Umbilical cord (tissue), 2 donors: Measurements from ENCODE around the gene ST3GAL3. TPM values are rescaled to one million over a fixed set of nuclear protein-coding genes. Genes with fewer than 3 reads are reported as not detected.

Experiments used
- DNase-seq: peaks from one replicate; pipeline ENCODE4 v3.0.0-alpha.2; 2015; ENCODE audit warnings: low spot score
- total RNA-seq: library from RNA; depleted of rRNA; stranded (reverse); fragments of >200 nt; gene quantifications from one replicate; pipeline ENCODE4 v1.2.3, GENCODE V29; 2014; ENCODE audit warnings: low replicate concordance; ENCODE audit not compliant: insufficient read depth

Gene ST3GAL3, protein sequence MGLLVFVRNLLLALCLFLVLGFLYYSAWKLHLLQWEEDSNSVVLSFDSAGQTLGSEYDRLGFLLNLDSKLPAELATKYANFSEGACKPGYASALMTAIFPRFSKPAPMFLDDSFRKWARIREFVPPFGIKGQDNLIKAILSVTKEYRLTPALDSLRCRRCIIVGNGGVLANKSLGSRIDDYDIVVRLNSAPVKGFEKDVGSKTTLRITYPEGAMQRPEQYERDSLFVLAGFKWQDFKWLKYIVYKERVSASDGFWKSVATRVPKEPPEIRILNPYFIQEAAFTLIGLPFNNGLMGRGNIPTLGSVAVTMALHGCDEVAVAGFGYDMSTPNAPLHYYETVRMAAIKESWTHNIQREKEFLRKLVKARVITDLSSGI
- 36.6 TPM for total RNA-seq

DNA sequence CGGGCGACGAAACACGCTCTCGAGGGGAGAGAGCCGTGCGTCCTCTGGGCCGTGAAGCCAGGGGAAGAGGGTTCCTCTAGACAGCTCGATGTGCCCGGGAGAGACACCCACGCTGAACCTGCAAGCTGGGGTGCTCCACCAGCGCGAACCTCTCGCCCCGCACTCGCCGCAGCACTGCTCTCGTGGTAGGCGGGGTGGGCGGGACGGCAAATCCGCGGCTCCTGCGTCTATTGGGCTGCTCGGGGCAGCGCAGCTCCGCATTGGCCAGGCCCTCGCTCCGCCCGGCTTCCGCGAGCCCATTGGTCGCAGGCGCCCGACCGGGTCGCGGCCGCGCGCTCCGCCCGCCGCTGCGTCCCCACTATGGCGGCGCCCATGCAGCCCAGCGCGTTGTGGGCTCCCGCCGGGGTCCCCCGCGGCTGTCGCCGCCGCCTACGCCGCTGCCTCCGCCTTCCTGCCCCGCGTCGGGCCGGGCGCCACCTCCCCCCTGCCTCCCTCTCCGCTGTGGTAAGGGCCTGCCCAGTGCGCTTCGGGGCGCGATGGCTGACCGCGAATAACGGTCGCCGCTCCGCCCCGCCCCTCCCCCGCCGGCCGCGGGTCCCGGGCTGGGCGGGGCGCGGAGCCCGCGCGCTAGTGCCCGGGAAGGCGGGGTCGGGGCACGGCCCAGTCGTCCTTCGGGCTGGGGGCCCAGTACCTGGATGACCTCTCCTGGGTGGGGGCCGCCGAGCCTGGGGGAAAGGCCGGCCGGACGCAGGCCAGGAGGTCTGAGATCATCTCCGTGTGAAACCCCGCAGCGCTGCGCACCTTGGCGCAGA lies at the start of gene ST3GAL3:
ST3GAL3 (plus strand) TSS at position 347 of the 812 bp plus-strand sequence. CDS start 28,727 bp downstream, outside the sequence.
- DNase-seq = peak; percentile 95

DNA sequence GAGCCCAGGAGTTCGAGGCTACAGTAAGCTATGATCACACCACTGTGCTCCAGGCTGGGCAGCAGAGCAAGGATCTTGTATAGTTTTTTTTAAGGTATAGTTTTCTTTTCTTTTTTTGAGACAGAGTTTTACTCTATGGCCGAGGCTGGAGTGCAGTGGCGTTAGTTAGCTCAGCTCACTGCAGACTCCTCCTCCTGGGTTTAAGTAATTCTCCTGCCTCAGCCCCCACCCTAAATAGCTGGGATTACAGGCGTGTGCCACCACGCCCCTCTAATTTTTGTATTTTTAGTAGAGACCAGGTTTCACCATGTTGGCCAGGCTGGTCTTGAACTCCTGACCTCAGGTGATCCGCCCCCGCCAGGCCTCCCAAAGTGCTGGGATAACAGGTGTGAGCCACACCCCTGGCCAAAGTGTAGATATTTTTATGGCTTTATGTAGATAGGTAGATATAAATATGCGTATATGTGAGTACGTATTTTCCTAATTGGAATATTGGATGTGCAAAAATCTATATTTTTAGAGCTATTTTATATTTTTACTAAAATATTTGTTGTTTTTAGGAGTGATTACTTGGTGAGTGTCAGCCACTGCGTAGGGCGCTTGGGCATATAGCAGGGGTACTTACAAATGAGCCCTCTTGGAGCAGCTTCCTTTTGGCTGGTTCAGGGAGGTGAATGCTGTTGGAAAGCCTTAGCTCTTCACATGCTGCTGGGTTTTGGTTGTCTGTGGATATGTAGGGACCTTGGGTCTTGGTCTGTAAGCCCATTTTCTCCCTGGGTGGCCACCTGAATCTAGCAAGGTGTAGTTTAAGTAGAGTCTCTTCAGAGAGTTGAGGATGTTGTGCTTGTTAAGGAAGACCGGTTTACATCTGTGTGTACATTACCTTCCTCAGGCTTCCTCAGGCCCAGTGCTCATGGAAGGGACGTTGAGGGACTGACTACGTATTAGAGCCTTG lies 47.8 kb upstream of the ST3GAL3 start:
- no peak for DNase-seq

DNA sequence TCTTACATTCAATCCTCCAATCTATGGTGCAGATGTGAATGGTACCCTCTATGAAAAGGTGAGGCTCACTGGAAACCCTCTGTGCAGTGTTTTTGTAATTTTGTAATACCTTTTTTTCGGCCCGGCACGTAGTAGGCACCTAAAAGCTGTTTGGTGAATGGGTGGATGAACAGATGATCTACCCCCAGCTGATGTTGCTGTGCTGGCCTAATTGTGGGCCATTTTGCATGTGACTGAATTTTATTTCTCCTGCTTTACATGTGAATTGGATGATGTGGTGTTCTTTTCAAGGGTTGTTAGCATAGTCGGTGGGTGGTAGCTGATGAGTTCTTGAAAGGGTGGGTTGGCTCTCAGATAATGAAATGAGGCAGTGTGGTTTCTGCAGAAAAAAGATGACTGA lies 47.0 kb upstream of the ST3GAL3 start:
- DNase-seq = no peak

DNA sequence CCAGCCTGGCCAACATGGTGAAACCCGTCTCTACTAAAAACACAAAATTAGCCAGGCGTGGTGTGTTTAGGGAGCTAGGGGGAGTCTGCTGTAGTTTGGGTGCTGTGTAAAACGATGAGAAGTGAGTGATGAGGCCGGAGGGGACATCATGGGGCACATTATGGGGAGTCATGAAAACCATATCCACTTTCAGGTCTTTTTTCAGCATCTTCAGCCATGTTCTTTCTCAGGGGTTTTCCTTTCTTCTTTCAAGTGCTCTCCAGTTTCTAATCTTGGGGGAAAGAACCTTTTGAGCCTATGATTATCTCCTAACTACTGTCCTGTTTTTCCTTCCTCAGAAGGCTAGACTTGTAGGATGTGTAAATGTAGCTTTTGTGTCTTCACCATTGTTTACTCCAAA lies 43.0 kb upstream of the ST3GAL3 start:
- DNase-seq = no peak

DNA sequence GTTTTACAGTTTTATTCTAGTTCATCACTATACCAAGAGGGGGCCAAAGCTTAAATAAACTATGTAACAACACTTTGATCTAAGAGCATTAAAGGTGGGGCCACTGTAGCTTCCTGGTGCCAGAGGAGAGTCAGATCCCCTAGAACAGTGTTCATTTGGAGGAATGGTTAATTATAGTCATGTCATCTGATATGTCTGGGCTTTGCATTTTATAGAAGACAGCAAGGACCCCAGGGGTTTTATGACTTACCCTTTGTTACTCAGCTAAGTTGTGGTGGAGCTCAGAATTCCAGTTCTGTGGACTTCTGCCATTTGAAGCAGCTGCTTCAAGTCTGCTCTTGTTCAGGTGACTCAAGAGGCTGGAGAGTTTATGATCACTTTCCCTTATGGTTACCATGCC lies 40.7 kb upstream of the ST3GAL3 start:
- no peak for DNase-seq

DNA sequence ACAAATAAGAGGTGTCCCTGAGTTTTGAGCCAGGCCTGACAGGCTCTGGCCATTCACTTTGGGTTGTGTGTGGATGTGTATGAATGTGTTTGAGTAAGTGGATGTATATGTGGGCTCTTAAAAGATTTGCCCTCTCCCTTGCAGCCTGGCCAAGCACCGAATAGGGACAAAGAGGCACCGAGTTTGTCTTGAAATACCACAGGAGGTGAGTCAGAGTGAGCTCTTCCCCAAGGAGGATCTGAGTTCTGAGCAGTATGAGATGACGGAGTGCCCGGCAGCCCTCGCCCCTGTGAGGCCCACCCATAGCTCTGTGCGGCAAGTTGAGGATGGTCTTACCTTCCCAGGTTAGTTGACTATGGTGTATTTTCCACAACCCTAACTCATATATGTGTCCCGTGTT lies 38.4 kb upstream of the ST3GAL3 start:
- no peak for DNase-seq

DNA sequence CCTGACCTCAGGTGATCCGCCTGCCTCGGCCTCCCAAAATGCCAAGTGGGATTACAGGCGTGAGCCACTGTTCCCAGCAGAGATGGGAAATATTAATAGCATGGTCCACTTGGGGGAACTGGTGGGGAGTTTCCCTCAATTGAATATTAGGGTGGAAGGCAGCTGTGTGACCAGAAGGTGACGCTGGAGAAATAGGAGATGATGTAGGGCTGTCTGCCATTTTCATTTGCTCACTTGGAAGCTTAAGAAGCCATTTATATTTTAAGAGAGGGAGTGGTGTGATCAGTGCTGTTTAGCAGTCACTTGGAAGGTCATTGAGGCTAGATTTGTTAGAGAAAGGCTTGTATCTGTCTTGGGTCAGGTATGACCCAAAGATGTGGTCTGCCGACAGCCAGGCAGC lies 37.5 kb upstream of the ST3GAL3 start:
- DNase-seq = no peak

DNA sequence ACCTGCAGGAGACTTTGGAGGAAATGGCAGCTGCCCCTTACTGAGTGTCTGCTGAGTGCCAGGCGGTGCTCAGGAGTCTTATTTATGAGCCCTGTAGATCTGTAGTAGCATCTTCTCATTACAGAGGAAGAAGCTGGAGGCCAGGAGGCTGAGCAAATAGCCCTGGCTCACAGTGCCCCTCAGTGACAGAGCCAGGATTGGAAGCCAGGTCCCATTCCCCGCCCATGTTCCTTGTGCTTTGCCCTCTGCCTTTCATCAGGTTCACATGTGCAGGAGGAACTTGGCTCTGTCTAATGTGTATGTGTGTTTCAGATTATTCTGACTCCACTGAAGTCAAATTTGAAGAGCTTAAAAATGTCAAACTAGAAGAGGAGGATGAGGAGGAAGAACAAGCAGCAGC lies 36.1 kb upstream of the ST3GAL3 start:
- no peak for DNase-seq

DNA sequence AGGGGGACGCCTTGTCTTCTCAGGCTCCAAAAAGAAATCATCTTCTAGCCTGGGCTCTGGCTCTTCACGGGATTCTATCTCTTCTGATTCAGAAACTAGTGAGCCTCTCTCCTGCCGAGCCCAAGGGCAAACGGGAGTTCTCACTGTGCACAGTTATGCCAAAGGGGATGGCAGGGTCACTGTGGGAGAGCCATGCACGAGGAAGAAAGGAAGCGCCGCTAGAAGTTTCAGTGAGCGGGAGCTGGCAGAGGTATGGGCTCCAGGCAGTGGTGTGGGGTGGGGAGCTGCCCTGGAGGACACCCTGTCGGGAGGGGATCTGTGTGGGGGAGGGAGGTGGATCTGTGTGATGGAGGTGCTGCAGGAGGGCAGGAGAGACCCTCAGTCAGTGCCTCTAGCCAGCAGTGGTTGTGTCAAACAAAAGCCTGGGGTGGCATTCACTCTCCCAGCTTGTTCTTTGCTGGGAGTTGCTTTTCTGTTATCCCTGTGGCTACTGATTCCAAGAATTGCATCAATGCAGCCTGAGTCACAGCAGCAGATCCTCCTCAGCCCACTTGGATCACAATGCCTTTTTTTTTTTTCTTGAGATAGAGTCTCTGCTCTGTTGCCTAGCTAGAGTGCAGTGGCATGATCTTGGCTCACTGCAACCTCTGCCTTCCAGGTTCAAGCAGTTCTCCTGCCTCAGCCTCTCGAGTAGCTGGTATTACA lies 35.6 kb upstream of the ST3GAL3 start:
- DNase-seq = no peak

DNA sequence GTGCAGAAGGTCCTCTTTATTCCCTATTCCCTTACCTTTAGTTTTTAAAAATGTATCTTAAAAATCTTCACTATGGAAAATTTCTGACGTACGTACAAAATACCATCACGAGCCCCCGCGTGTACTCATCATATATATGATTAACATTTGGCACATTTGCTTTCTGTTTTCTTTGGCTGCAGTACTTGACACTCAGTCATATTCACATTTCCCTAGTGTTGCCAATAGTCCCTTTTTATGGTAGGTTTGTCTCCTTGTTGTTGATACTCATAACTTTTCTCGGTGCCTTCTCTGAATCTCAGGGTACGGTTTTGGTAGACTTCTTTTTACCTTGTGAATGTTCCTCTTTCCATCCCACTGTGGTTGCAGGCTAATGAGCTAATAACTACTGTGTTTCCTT lies 34.1 kb upstream of the ST3GAL3 start:
- no peak for DNase-seq

DNA sequence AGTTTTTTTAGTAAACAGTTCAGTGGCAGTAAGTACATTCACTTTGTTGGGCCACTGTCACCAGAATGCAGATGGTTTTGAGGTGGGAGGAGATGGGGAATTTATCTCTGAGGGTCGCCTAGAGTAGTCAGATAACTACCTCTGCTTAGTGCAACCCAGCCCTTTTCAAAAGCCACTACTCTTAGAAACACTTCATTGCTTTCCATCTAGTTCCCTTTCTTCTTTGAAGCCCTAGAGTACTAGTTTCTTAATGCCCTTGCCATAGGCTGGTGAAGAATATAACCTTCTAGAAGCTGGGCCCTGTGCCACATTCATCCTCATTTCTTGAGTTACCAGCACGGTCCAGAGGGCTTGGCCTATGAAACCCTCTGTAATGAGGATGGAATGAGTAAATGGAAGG lies 28.4 kb upstream of the ST3GAL3 start:
- no peak for DNase-seq

DNA sequence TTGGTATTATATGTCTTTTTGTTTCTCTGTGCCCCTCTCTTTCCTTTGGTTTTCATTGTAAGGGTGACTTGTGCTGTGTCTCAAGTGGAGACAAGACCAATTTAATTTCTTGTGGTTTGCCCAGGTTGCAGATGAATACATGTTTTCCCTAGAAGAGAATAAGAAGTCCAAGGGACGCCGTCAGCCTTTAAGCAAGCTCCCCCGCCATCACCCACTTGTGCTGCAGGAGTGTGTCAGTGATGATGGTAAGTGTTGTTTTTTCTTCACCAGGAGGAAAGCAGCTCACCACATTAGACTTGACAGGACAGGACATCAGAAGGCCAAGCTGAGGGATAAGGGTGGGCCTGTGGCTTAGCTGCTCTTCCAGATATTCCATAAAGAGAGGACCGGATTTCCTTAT lies 23.8 kb upstream of the ST3GAL3 start:
- DNase-seq = no peak

DNA sequence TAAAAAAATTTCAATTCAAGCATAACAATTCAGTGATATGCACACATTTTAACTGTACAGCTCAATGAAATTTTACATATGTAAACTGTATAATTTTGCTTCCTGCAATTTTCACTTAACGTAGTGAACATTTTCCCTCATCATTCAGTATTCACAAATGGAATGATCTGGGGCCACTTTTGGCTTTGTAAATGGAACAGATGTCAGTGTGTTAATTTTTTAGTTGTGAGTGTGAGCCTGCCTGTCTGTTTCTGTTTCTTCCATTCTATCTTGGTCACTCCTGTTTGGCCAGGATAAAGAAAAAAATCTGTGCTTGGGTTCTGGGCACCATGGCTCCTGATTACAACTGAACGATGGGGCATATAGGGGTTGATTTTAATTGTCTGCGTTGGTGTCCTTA lies 20.5 kb upstream of the ST3GAL3 start:
- DNase-seq = no peak

DNA sequence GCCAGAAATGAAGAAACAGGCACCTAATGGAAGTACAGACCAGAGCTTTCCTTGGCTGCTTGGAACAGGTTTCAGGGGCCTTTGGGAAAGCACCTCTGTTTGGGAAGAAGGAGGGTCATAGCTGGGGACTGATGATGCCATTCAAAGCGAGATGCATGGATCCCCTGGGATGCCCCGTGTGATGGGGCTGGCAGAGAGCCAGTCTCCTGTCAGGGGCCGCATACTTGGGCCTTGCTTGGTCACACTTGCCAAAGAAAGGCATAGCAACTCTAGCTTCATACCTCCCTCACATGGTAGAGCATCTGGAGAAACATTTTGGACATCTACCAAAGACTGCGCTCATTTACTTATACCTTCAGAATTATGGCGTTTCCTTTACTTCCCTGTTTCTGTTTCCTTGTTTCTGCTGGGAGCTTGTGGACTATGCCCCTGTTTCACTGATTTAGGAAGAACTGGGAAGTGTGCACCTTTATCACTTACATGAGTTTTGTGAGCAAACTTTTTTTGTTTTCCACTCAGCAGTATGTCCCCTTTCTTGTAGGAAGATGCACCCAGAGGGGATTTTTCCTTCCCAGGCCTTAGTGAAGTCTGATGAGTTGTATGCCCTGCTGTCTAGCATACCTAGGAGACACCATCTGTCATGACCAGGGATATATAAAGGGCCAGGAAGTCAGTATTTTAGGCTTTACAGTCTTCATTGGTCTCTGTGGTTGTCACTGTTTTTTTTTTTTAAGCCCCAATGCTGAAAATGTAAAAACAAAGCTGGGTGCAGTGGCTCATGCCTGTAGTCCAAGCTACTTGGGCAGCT lies 19.8 kb upstream of the ST3GAL3 start:
- DNase-seq = no peak

DNA sequence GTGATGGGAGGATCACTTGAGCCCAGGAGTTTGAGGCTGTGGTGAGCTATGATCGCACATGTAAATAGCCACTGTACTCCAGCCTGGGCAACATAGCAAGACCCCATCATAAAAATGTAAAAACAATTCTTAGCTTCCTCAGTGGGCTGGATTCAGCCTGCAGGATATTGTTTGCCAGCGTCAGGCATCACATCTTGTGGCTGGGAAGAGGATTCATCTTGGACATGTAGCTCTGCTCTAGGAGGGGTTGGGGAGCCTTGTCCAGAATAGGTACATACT lies 19.3 kb upstream of the ST3GAL3 start:
- no peak for DNase-seq

DNA sequence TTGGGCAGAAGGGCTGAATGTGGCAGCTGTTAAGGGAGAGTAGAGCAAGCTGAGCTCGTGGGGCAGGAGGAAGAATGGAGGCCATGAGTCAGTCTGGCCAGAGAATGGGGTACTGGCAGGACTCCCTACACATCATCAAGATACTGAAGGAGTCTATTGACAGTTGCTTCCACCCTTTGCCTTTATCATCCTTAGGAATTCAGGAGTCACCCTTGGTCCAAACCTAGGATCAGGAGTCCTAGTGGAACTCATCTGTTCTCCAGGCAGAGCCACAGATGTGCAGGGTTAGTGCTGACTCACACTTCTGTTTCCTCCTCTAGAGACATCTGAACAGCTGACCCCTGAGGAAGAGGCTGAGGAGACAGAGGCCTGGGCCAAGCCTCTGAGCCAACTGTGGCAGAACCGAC lies 18.7 kb upstream of the ST3GAL3 start:
- DNase-seq = no peak

DNA sequence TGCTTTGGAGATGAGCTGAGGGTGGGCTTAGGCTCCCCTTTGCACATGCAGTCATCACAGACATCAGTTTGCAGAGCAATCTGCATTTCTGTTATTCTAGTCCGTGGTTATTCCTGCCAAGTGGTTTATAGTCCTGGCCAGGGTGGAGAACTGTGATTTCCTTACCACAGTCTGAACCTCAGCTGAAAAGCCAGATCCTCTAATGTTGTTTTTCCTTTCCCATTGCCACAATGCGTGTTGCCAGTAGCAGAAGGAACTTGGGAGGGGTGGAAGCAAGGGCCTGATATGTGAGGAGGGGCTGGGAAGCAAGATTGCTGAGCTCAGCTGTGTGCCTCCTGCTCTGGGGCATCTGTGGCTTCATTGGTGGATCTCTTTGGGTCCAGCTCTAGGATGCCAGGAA lies 18.0 kb upstream of the ST3GAL3 start:
- no peak for DNase-seq

DNA sequence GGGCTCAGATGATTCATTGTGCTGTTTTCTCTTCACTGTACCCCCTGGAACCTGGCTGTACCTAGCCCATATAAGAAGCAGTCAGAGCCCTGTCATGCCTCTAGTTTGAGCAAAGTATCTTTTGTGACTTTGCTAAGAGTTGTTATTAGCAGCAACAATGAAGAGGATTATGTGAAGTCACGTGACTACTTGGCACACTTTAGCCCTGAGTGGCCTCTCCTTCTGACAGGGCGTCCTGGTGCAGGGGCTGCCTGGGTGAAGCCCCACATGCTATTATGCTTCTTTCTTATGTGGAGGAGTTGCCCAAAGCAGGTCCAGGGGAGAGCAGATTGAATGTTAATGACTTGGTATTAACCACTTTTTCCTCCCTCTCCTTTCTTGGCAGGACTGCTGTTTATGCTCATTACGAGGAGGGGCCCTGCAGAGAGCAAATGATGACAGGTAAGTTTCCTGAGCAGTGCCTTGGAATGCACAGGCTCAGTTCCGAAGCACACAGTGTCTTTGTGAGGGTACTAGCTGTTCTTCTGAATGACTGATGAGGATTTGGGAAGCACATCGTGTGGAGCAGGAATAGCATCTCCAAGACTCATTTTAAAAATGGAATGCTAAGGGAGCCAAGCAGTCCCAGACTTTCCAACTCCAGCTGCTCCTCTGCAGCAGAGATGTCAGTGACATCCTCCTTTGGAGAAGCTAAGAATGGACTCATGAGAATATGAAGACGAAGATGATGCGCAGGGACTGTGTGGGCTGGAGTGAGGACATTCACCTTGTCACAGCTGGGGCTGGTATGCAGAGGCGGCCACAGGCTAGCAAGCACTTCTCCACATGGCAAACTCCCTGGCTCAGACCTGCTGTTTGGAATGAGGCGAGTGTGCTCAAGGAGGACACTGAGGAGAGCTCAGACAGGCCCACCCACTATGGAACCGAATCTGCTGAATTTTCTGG lies 15.2 kb upstream of the ST3GAL3 start:
- DNase-seq = no peak

DNA sequence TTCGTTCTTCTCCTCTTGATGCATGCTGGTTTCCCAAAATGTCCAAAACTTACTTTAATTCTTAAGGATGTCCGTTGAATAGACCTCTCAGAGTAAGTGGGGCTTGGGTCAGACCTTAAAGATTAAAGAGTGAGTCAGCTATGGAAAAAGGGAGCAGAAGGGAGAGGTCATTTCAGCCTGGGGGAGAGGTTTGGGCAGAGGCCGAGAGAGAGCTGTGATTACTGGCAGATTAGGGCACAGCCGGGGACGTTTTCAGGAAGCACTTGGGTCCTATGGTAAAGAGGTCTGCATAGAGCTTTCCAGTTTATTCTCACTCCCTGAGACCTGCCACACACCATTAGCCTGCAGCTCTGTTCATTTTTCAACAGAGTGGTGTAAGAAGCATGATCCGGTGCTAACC lies 14.0 kb upstream of the ST3GAL3 start:
- DNase-seq = no peak
